Endothelial cell of umbilical vein (primary cell): Measurements from ENCODE around the gene SNAPC5. TPM values are rescaled to one million over a fixed set of nuclear protein-coding genes. Genes with fewer than 3 reads are reported as not detected.

Source experiments
- BruUV-seq: library from RNA; stranded (reverse); fragments of 400-500 nt; replicated peaks from 2 replicates; lab custom pipeline; 2021; lab: Mats Ljungman, UMichigan
- CTCF ChIA-PET: fragments of 300-600, 350-600 bp; sonication (Branson Sonifier 250); formaldehyde crosslinking; loops from one replicate; lab custom pipeline; 2021; ENCODE audit warnings: antibody characterized with exemption, inconsistent platforms; lab: Charles Lee
- POLR2A ChIA-PET: fragments of 300-600, 350-600 bp; sonication (Branson Sonifier 250); formaldehyde crosslinking; loops from one replicate; lab custom pipeline; 2021; ENCODE audit warnings: antibody characterized with exemption, inconsistent platforms; lab: Charles Lee
- DNase-seq: peaks from one replicate; pipeline ENCODE4 v3.0.0-alpha.2; 2011; ENCODE audit warnings: low read depth, low spot score
- FAIRE-seq: peaks from 2 replicates; lab custom pipeline; 2011; peaks lifted over from hg19 to GRCh38; lab: Jason Lieb, UNC
- H2AFZ ChIP-seq: 2 replicates; pipeline ENCODE4 v1.6.0; 2012; ENCODE audit warnings: low read depth, low read length, control low read depth, inconsistent platforms
- H3K27ac ChIP-seq: 2 replicates; pipeline ENCODE4 v1.5.1; 2011; ENCODE audit warnings: low read depth, mild to moderate bottlenecking, control low read depth, low read length, moderate library complexity; ENCODE audit not compliant: insufficient read depth
- H3K27me3 ChIP-seq, 2 experiments: 2 replicates each; pipeline versions ENCODE4 v1.6.0 to v1.6.1; 2011; ENCODE audit warnings: low read length in 2 of 2, mixed read lengths in 1 of 2; ENCODE audit not compliant: control insufficient read depth in 2 of 2, insufficient read depth in 2 of 2
- H3K36me3 ChIP-seq, 2 experiments: 2 replicates in 1 of 2; 3 replicates in 1 of 2; pipeline ENCODE4 v1.5.1; 2011; ENCODE audit warnings: low read length in 2 of 2, mild to moderate bottlenecking in 1 of 2, moderate library complexity in 1 of 2; ENCODE audit not compliant: control insufficient read depth in 2 of 2, insufficient read depth in 2 of 2; ENCODE audit errors: extremely low read depth in 1 of 2
- H3K4me1 ChIP-seq: 3 replicates; pipeline ENCODE4 v1.5.1; 2011; ENCODE audit warnings: mild to moderate bottlenecking, low read length; ENCODE audit not compliant: control insufficient read depth, insufficient read depth; ENCODE audit errors: extremely low read depth
- H3K4me2 ChIP-seq: 2 replicates; pipeline ENCODE4 v1.6.1; 2011; ENCODE audit warnings: low read length, control low read depth, mixed read lengths; ENCODE audit not compliant: insufficient read depth
- H3K4me3 ChIP-seq, 3 experiments: fragments of 200-600 bp in 1 of 3; sonication (generic), shearing (Covaris generic) in 1 of 3; replicated peaks in 1 of 3; 2 replicates each; pipeline ENCODE4 v1.5.1; 2011 to 2016; ENCODE audit warnings: control low read depth in 3 of 3, low read length in 3 of 3, mild to moderate bottlenecking in 2 of 3, inconsistent platforms in 1 of 3, low read depth in 1 of 3, moderate library complexity in 1 of 3; ENCODE audit not compliant: insufficient read depth in 1 of 3
- H3K79me2 ChIP-seq: 2 replicates; pipeline ENCODE4 v1.6.0; 2012; ENCODE audit warnings: low read length, inconsistent platforms; ENCODE audit not compliant: control insufficient read depth, insufficient read depth
- H3K9ac ChIP-seq: replicated peaks from 2 replicates; pipeline ENCODE3; 2011; ENCODE audit warnings: low read length, control low read depth; ENCODE audit not compliant: insufficient read depth; ENCODE audit errors: extremely low read depth
- H3K9me1 ChIP-seq: replicated peaks from 3 replicates; pipeline ENCODE4 v1.6.0; 2011; ENCODE audit warnings: mild to moderate bottlenecking, low read length; ENCODE audit not compliant: control insufficient read depth, insufficient read depth; ENCODE audit errors: extremely low read depth
- H3K9me3 ChIP-seq: replicated peaks from 2 replicates; pipeline ENCODE4 v1.5.1; 2012; ENCODE audit warnings: low read length, inconsistent platforms; ENCODE audit not compliant: control insufficient read depth, insufficient read depth
- H4K20me1 ChIP-seq: replicated peaks from 2 replicates; pipeline ENCODE3; 2011; ENCODE audit warnings: mild to moderate bottlenecking, low read length; ENCODE audit not compliant: control insufficient read depth, insufficient read depth; ENCODE audit errors: extremely low read depth
- CTCF ChIP-seq, 2 donors: IDR thresholded peaks; 1 replicate in 1 of 2; 2 replicates in 1 of 2; pipeline ENCODE4 v1.5.1; 2011; ENCODE audit warnings: low read length in 2 of 2, mild to moderate bottlenecking in 2 of 2, moderate library complexity in 2 of 2, control low read depth in 1 of 2, inconsistent platforms in 1 of 2, low read depth in 1 of 2; ENCODE audit not compliant: insufficient read depth in 1 of 2; ENCODE audit errors: extremely low read depth in 1 of 2
- EZH2 ChIP-seq: IDR thresholded peaks from 2 replicates; pipeline ENCODE4 v1.6.1; 2012; ENCODE audit warnings: borderline replicate concordance, low read depth, mild to moderate bottlenecking, moderate library complexity, low read length, inconsistent platforms; ENCODE audit not compliant: severe bottlenecking
- FOS ChIP-seq: IDR thresholded peaks from 2 replicates; pipeline ENCODE4 v1.6.1; 2011; ENCODE audit warnings: mild to moderate bottlenecking, low read length, moderate library complexity, borderline replicate concordance; ENCODE audit not compliant: insufficient read depth
- GATA2 ChIP-seq: IDR thresholded peaks from 2 replicates; pipeline ENCODE4 v1.7.0; 2011; ENCODE audit warnings: low read depth, mild to moderate bottlenecking, moderate library complexity, mixed read lengths, low read length; ENCODE audit not compliant: insufficient read length, insufficient read depth
- JUN ChIP-seq: IDR thresholded peaks from 2 replicates; pipeline ENCODE4 v1.6.1; 2011; ENCODE audit warnings: borderline replicate concordance, low read depth; ENCODE audit not compliant: insufficient read length, insufficient read depth
- MAX ChIP-seq: IDR thresholded peaks from 2 replicates; pipeline ENCODE4 v1.6.1; 2011; ENCODE audit not compliant: insufficient read depth, insufficient read length
- MYC ChIP-seq: IDR thresholded peaks from one replicate; pipeline ENCODE4 v1.6.1; 2011; ENCODE audit warnings: mild to moderate bottlenecking, low read depth, low read length
- POLR2A ChIP-seq: IDR thresholded peaks from 2 replicates; pipeline ENCODE4 v1.6.1; 2012; ENCODE audit warnings: low read depth, mild to moderate bottlenecking, control low read depth, low read length
- POLR2AphosphoS5 ChIP-seq: IDR thresholded peaks from 2 replicates; pipeline ENCODE4 v1.6.1; 2012; ENCODE audit warnings: low read depth, mild to moderate bottlenecking, control low read depth, low read length, moderate library complexity; ENCODE audit not compliant: insufficient read depth
- dilution Hi-C: fragments of 300-500 bp; cut with MboI; formaldehyde crosslinking; loops from one replicate; pipeline ENCODE4 v1.15.0; 2019; ENCODE audit warnings: low sequenced_read_pairs; ENCODE audit not compliant: extremely low pct_ligation_motif_present
- intact Hi-C: fragments of 100-400 bp; cut with micrococcal nuclease; formaldehyde crosslinking; loops from one replicate; pipeline ENCODE4 v1.10.0; 2022
- polyA plus RNA-seq, 4 experiments: library from polyadenylated mRNA; depleted of rRNA in 3 of 4; stranded (reverse) in 3 of 4; unstranded in 1 of 4; fragments of >200 nt; gene quantifications; 2 replicates each; pipeline versions ENCODE4 v1.2.1 to v1.2.3, GENCODE V29; 2011 to 2012; ENCODE audit warnings: missing spikeins in 1 of 4
- total RNA-seq: library from RNA; stranded (reverse); gene quantifications from 2 replicates; pipeline ENCODE4 v1.2.3, GENCODE V29; 2021

The SNAPC5 gene
- total and polyA plus RNA-seq, 2 donors (not counting 3 experiments of a cell fraction or from before 2014, with no cell fraction given) = 16.0 to 17.4 TPM

GRCh38 chr15:66496951-66497501 is 536 bp downstream of the SNAPC5 start:
- Histone ChIP-seq H3K36me3 (peaks cover 29 to 31% of the 10 kb centered on the region in 2 experiments), H3K27me3 (no peaks in the 10 kb centered on the region), H2AFZ (no peak overlapping the region), H3K9ac (peak overlapping the region; percentile 72), H3K9me1 (no peaks in the 10 kb centered on the region), H4K20me1 (peaks cover 3% of the 10 kb centered on the region), H3K27ac (peak overlapping the region; percentile 41), H3K4me1 (peaks cover 13% of the 10 kb centered on the region), H3K4me2 (peak overlapping the region; percentile 64), H3K4me3 (peak overlapping the region; percentile 41 to 62 (median 62)), H3K9me3 (no peaks in the 10 kb centered on the region), H3K79me2 (peaks cover 25% of the 10 kb centered on the region)
- dilution Hi-C loops (no loop called here), intact Hi-C loops (loop anchor here (1.0 to 10.0 kb wide), 5 partner anchors 111 to 512 kb away; partner anchors contain the start of genes MAP2K1 and TIPIN)
- TSS peak; percentile 0 for BruUV-seq
- no peak for DNase-seq
- no peak for FAIRE-seq
- TF ChIP-seq MAX (no peak), EZH2 (no peak), GATA2 (no peak), POLR2A (no peak), MYC (no peak), CTCF (IDR thresholded peaks at IDR 0.05; ENCODE audit: extremely low read depth in 1 of 2, insufficient read depth in 1 of 2, low read depth in 1 of 2, low read length in 2 of 2) (no peak), JUN (no peak), POLR2AphosphoS5 (no peak), FOS (no peak)
- POLR2A ChIA-PET = interaction anchor here (1.0 kb wide), 1 partner anchor 110 kb away, joined by 3 read pairs; the partner anchor contains the start of gene MAP2K1
- CTCF ChIA-PET = interaction anchor here (0.5 to 3.7 kb wide), 13 partner anchors 19 to 901 kb away, joined by 3 to 100 read pairs (median 7); partner anchors contain the start of genes DIS3L, MAP2K1 and TIPIN
